ENCODE data around the gene RAB3IP.

Gene RAB3IP

DNA sequence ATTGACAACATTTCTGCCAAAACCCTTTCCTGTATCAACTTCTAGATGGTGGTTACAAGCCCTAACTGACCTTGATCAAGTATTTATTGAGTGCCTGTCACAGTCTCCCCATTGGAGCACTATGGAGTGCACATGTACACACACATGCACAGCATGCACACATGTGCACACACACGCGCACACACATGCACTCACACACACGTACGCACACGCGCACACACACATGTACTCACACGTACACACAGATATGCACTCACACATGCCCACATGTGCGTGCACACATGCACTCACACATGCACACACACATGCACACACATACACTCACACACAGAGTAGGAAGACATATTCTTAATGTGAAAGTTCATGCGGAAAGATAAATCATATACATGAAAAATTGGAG is 130.0 kb downstream of the RAB3IP start:
- Mint-ChIP-seq H3K27ac (no peak overlapping the region), H3K36me3 (ENCODE audit: insufficient read depth) (no peaks in the 10 kb centered on the region), H3K9me3 (no peaks in the 10 kb centered on the region), H3K27me3 (peaks cover 28 to 38% of the 10 kb centered on the region in 2 donors), H3K4me1 (ENCODE audit: low read depth in 2 of 2) (peaks cover 0 to 2% of the 10 kb centered on the region in 2 donors), H3K4me3 (no peak overlapping the region)
- DNase-seq (no peak), ATAC-seq (replicated peaks) (no peak)

DNA sequence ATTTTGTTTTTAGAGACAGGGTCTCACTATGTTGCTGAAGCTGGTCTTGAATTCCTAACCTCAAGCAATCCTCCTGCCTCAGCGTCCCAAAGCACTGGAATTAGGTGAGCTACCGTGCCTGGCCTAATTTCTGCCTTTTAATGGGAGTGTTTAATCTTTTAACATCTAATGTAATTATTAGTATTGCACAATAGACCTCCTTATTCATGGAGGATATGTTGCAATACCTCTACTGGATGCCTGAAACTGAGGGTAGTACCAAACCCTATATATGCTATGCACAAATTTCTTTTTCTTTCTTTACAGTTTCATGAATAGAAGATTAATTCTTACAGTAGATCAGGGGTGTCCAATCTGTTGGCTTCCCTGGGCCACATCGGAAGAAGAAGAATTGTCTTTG is 134.1 kb downstream of the RAB3IP start:
- DNase-seq (no peak), ATAC-seq (replicated peaks) (no peak)
- Mint-ChIP-seq H3K9me3 (no peaks in the 10 kb centered on the region), H3K4me3 (no peak overlapping the region), H3K4me1 (ENCODE audit: low read depth in 2 of 2) (peaks cover 0 to 2% of the 10 kb centered on the region in 2 donors), H3K27ac (no peak overlapping the region), H3K27me3 (peaks cover 24 to 34% of the 10 kb centered on the region in 2 donors), H3K36me3 (ENCODE audit: insufficient read depth) (peaks cover 2% of the 10 kb centered on the region)
